K562 (cell line): Measurements from ENCODE around the gene YWHAB. TPM values are rescaled to one million over a fixed set of nuclear protein-coding genes. Genes with fewer than 3 reads are reported as not detected.

Source experiments
- ATAC-seq: fragments of 200-7000 bp; cut with Tn5 transposase; 3 replicates; pipeline ENCODE4 v1.9.1; 2020; ENCODE audit warnings: moderate library complexity
- BruUV-seq: library from RNA; stranded (reverse); fragments of 400-500 nt; replicated peaks from 2 replicates; lab custom pipeline; 2021; lab: Mats Ljungman, UMichigan
- CTCF ChIA-PET: fragments of 300-600 bp; formaldehyde crosslinking; extraction: SDS; loops from one replicate; lab custom pipeline; 2021; ENCODE audit warnings: low intra/inter-chr PET ratio; lab: Yijun Ruan, JAX
- POLR2A ChIA-PET: fragments of 300-600, 350-650 bp; sonication (Branson Sonifier 250); formaldehyde crosslinking; extraction: SDS; loops from one replicate; lab custom pipeline; 2021; ENCODE audit warnings: antibody characterized with exemption, inconsistent platforms; lab: Yijun Ruan, JAX
- DNase-seq, 4 experiments: peaks; one replicate each; pipeline versions ENCODE4 v3.0.0 to v3.0.0-alpha.2; 2011 to 2018; ENCODE audit warnings: low spot score in 3 of 4, mixed read lengths in 3 of 4; ENCODE audit errors: extremely low read depth in 1 of 4
- FAIRE-seq: peaks from 2 replicates; lab custom pipeline; 2011; peaks lifted over from hg19 to GRCh38; lab: Jason Lieb, UNC
- H2AFZ ChIP-seq: 2 replicates; pipeline ENCODE4 v1.6.0; 2011; ENCODE audit warnings: low read depth, low read length, control low read depth, inconsistent platforms
- H3K27ac ChIP-seq: fragments of 200-600 bp; 3 replicates; pipeline ENCODE4 v1.8.0; 2011; ENCODE audit warnings: low read depth, mild to moderate bottlenecking, control low read depth, inconsistent platforms, low read length, moderate library complexity, mixed read lengths; ENCODE audit errors: extremely low read depth
- H3K27me3 ChIP-seq, 2 experiments: fragments of 300-600 bp in 1 of 2; 2 replicates in 1 of 2; 3 replicates in 1 of 2; pipeline versions ENCODE4 v1.6.0 to v1.8.0; 2011; ENCODE audit warnings: inconsistent platforms in 2 of 2, low read length in 2 of 2, mild to moderate bottlenecking in 1 of 2, mixed read lengths in 1 of 2, moderate library complexity in 1 of 2; ENCODE audit not compliant: control insufficient read depth in 2 of 2, insufficient read depth in 2 of 2
- H3K36me3 ChIP-seq: fragments of 300-600 bp; 3 replicates; pipeline ENCODE4 v1.8.0; 2011; ENCODE audit warnings: mild to moderate bottlenecking, low read length, inconsistent platforms; ENCODE audit not compliant: control insufficient read depth, insufficient read depth
- H3K4me1 ChIP-seq, 2 experiments: fragments of 200-600 bp in 1 of 2; replicated peaks in 1 of 2; 2 replicates in 1 of 2; 3 replicates in 1 of 2; pipeline versions ENCODE4 v1.5.1 to v1.8.0; 2011; ENCODE audit warnings: inconsistent platforms in 2 of 2, low read length in 2 of 2, mild to moderate bottlenecking in 1 of 2, mixed read lengths in 1 of 2, moderate library complexity in 1 of 2; ENCODE audit not compliant: control insufficient read depth in 2 of 2, insufficient read depth in 2 of 2
- H3K4me2 ChIP-seq: 2 replicates; pipeline ENCODE4 v1.6.1; 2011; ENCODE audit warnings: low read length, control low read depth, inconsistent platforms, mixed read lengths; ENCODE audit not compliant: insufficient read depth
- H3K4me3 ChIP-seq: fragments of 200-600 bp; sonication (generic), shearing (Covaris generic); 2 replicates; pipeline ENCODE4 v1.5.1; 2016; ENCODE audit warnings: control low read depth, inconsistent platforms
- H3K79me2 ChIP-seq: fragments of 200-600 bp; 3 replicates; pipeline ENCODE4 v1.8.0; 2011; ENCODE audit warnings: low read length, inconsistent platforms; ENCODE audit not compliant: control insufficient read depth, insufficient read depth
- H3K9ac ChIP-seq, 2 experiments: 2 replicates each; pipeline versions ENCODE4 v1.6.0 to v1.6.1; 2011; ENCODE audit warnings: low read depth in 2 of 2, low read length in 2 of 2, control low read depth in 1 of 2, inconsistent platforms in 1 of 2, mild to moderate bottlenecking in 1 of 2, mixed read lengths in 1 of 2; ENCODE audit not compliant: insufficient read depth in 1 of 2
- H3K9me1 ChIP-seq: one replicate; pipeline ENCODE4 v1.6.0; 2011; ENCODE audit warnings: inconsistent platforms, mild to moderate bottlenecking, low read length, moderate library complexity; ENCODE audit not compliant: control insufficient read depth, insufficient read depth
- H3K9me3 ChIP-seq: replicated peaks from 2 replicates; pipeline ENCODE4 v1.5.1; 2011; ENCODE audit warnings: low read depth, low read length, inconsistent platforms; ENCODE audit not compliant: control insufficient read depth, insufficient read depth
- H4K20me1 ChIP-seq: replicated peaks from 2 replicates; pipeline ENCODE4 v1.6.1; 2011; ENCODE audit warnings: low read length, inconsistent platforms, mixed read lengths; ENCODE audit not compliant: control insufficient read depth, insufficient read depth
- CBX2 ChIP-seq: fragments of 200-600 bp; sonication (generic); IDR thresholded peaks from one replicate; pipeline ENCODE4 v1.6.1; 2012; ENCODE audit warnings: mild to moderate bottlenecking, low read length, inconsistent platforms; ENCODE audit not compliant: insufficient read depth, poor library complexity, severe bottlenecking
- DNMT1 ChIP-seq: fragments of 450-650 bp; IDR thresholded peaks from 2 replicates; pipeline ENCODE4 v1.6.1; 2016; ENCODE audit warnings: antibody characterized with exemption, mild to moderate bottlenecking
- ELF4 ChIP-seq: fragments of 450-650 bp; formaldehyde crosslinking; IDR thresholded peaks from 2 replicates; pipeline ENCODE4 v1.4.0; 2022; ENCODE audit warnings: missing genetic modification characterization
- GTF2F1 ChIP-seq: IDR thresholded peaks from 2 replicates; pipeline ENCODE4 v1.6.1; 2011; ENCODE audit warnings: low read depth, low read length, improper control_type of control experiment
- HMG20B ChIP-seq: fragments of 250-450 bp; sonication (Bioruptor Pico); IDR thresholded peaks from 2 replicates; pipeline ENCODE4 v1.5.0; 2021; ENCODE audit warnings: mild to moderate bottlenecking
- HMGN3 ChIP-seq: IDR thresholded peaks from 2 replicates; pipeline ENCODE4 v1.6.1; 2011; ENCODE audit warnings: borderline replicate concordance, low read depth, mild to moderate bottlenecking, mixed read lengths, low read length; ENCODE audit not compliant: insufficient read length; ENCODE audit errors: extremely low read depth
- ILK ChIP-seq: fragments of 450-650 bp; IDR thresholded peaks from 2 replicates; pipeline ENCODE4 v1.6.1; 2016; ENCODE audit warnings: missing genetic modification characterization, low read depth, mild to moderate bottlenecking, missing compliant biosample characterization, moderate library complexity, borderline replicate concordance
- KDM2B ChIP-seq: fragments of 250-450 bp; sonication (Bioruptor Pico); IDR thresholded peaks from 2 replicates; pipeline ENCODE4 v1.8.0; 2021; ENCODE audit warnings: mild to moderate bottlenecking, moderate library complexity
- MEF2D ChIP-seq: conservative IDR thresholded peaks from 2 replicates; pipeline ENCODE4 v1.6.1; 2016; ENCODE audit warnings: low read depth, missing genetic modification characterization, missing compliant biosample characterization
- MTA1 ChIP-seq: fragments of 450-650 bp; IDR thresholded peaks from 2 replicates; pipeline ENCODE4 v1.6.1; 2017; ENCODE audit warnings: borderline replicate concordance
- NFIC ChIP-seq: fragments of 450-650 bp; IDR thresholded peaks from 2 replicates; pipeline ENCODE4 v1.6.1; 2017; ENCODE audit warnings: mild to moderate bottlenecking, inconsistent platforms
- SETDB1 ChIP-seq: IDR thresholded peaks from one replicate; pipeline ENCODE4 v1.6.1; 2012; ENCODE audit warnings: low read length, control low read depth, inconsistent platforms
- SNRNP70 ChIP-seq: fragments of 200-400 bp; formaldehyde crosslinking; optimal IDR thresholded peaks from 2 replicates; pipeline ENCODE3; 2017; ENCODE audit warnings: low read depth, low read length
- SOX6 ChIP-seq: fragments of 450-650 bp; IDR thresholded peaks from 2 replicates; pipeline ENCODE4 v1.6.1; 2014; ENCODE audit warnings: mild to moderate bottlenecking
- TBL1XR1 ChIP-seq, 2 experiments: IDR thresholded peaks; 2 replicates each; pipeline ENCODE4 v1.6.1; 2012; ENCODE audit warnings: improper control_type of control experiment in 2 of 2, low read length in 2 of 2, mild to moderate bottlenecking in 1 of 2
- TCF3 ChIP-seq: sonication (generic); formaldehyde crosslinking; IDR thresholded peaks from 2 replicates; pipeline ENCODE4 v1.4.0; 2020; ENCODE audit warnings: mild to moderate bottlenecking, missing genetic modification reagents
- TEAD2 ChIP-seq: fragments of 450-650 bp; IDR thresholded peaks from 2 replicates; pipeline ENCODE4 v1.6.1; 2016; ENCODE audit warnings: missing genetic modification characterization, control low read depth, missing compliant biosample characterization
- ZNF175 ChIP-seq: fragments of 200-800 bp; sonication (Bioruptor generic); IDR thresholded peaks from 2 replicates; pipeline ENCODE4 v1.6.1; 2016; ENCODE audit warnings: low read depth, mild to moderate bottlenecking, missing genetic modification characterization, missing compliant biosample characterization
- ZNF282 ChIP-seq: sonication (generic); formaldehyde crosslinking; IDR thresholded peaks from 2 replicates; pipeline ENCODE4 v1.8.1; 2023; ENCODE audit warnings: missing genetic modification reagents
- ZNF444 ChIP-seq: fragments of 250-450 bp; sonication (Bioruptor Pico); IDR thresholded peaks from 2 replicates; pipeline ENCODE4 v1.4.0; 2020; ENCODE audit warnings: mild to moderate bottlenecking, moderate library complexity
- ZSCAN32 ChIP-seq: fragments of 450-650 bp; formaldehyde crosslinking; IDR thresholded peaks from 2 replicates; pipeline ENCODE4 v1.4.0; 2020; ENCODE audit warnings: mild to moderate bottlenecking, moderate library complexity
- WGBS: fragments of 100-300 bp; shearing (Covaris generic); methylation state at CpG from one replicate; pipeline ENCODE4 v1.1.6; 2016; ENCODE audit warnings: low coverage, mixed read lengths; ENCODE audit not compliant: insufficient coverage; ENCODE audit errors: missing lambda C conversion rate; 5-methylcytosine and 5-hydroxymethylcytosine counted together
- in situ Hi-C: fragments of 300-500 bp; cut with MboI; formaldehyde crosslinking; loops from 4 replicates; pipeline ENCODE4 v1.15.0; 2018; ENCODE audit warnings: inconsistent platforms, mixed read lengths
- intact Hi-C: fragments of 100-400 bp; cut with micrococcal nuclease; formaldehyde crosslinking; loops from 2 replicates; pipeline ENCODE4 v1.14.2; 2022
- polyA plus RNA-seq, 8 experiments: library from polyadenylated mRNA; depleted of rRNA in 4 of 8; stranded (reverse) in 5 of 8; unstranded in 3 of 8; fragments of >200 nt; fragmentation: Nextera tagmentation in 2 of 8; fragmentation: Illumina TruSeq in 1 of 8; extraction: Ambion mirVana in 2 of 8; extraction: Trizol in 1 of 8; gene quantifications; 2 replicates each; pipeline versions ENCODE4 v1.2.1 to v1.2.3, GENCODE V29; 2011 to 2014; ENCODE audit warnings: inconsistent platforms in 1 of 8, missing spikeins in 1 of 8
- total RNA-seq, 7 experiments: library from RNA; depleted of rRNA in 6 of 7; stranded (reverse); fragments of >200 nt in 6 of 7; fragmentation: Illumina TruSeq in 2 of 7; extraction: Trizol in 2 of 7; gene quantifications; 2 replicates each; pipeline versions ENCODE4 v1.2.1 to v1.2.3, GENCODE V29; 2011 to 2021; ENCODE audit warnings: low replicate concordance in 1 of 7
- TF ChIP-seq, protein P1 (sequence below): sonication (generic); formaldehyde crosslinking; IDR thresholded peaks from 2 replicates; pipeline ENCODE4 v1.9.0; 2022; ENCODE audit warnings: mild to moderate bottlenecking, missing genetic modification reagents
- TF ChIP-seq, protein P2 (sequence below), 2 experiments: IDR thresholded peaks; 2 replicates each; pipeline ENCODE4 v1.6.1; 2012; ENCODE audit warnings: improper control_type of control experiment in 2 of 2, low read depth in 2 of 2, low read length in 2 of 2, borderline replicate concordance in 1 of 2

YWHAB gene
- total and polyA plus RNA-seq, 9 of the 15 experiments (the other 6 are each of a cell fraction or from before 2014, with no cell fraction given): 60.6 to 185 (median 96.1) TPM

GRCh38 chr20:44884907-44885391 lies 556 bp upstream of the YWHAB start:
- no peaks in the 10 kb centered on the region for H3K9me3 ChIP-seq
- intact Hi-C loops (no loop called here), in situ Hi-C loops (no loop called here)
- peaks cover 47% of the 10 kb centered on the region for H3K79me2 ChIP-seq
- H3K4me1 ChIP-seq: peaks cover 8 to 23% of the 10 kb centered on the region in 2 experiments
- WGBS: 21% methylated on average over 10 of the region's 14 CpGs
- FAIRE-seq (no peak), DNase-seq (no peak), ATAC-seq (no peak)
- H3K9ac ChIP-seq: peak overlapping the region; percentile 44 to 86
- peak overlapping the region; percentile 92 for H2AFZ ChIP-seq
- TSS peak; percentile 83 for BruUV-seq
- ChIA-PET POLR2A (interaction anchor here (0.7 to 1.1 kb wide), 7 partner anchors 8 to 941 kb away, joined by 3 to 7 read pairs (median 5); partner anchors contain the start of gene PABPC1L), CTCF (interaction anchor here (1.3 kb wide), 1 partner anchor 25 kb away, joined by 3 read pairs; the partner anchor contains the start of gene PABPC1L)
- H3K27me3 ChIP-seq: no peaks in the 10 kb centered on the region
- H3K36me3 ChIP-seq: peaks cover 33% of the 10 kb centered on the region
- no peaks in the 10 kb centered on the region for H3K9me1 ChIP-seq
- H3K27ac ChIP-seq: peak overlapping the region; percentile 50; the same call in 1 of the 3 replicates
- peaks cover 23% of the 10 kb centered on the region for H4K20me1 ChIP-seq
- H3K4me3 ChIP-seq: peak overlapping the region; percentile 93
- peak overlapping the region; percentile 83 for H3K4me2 ChIP-seq
- TF ChIP-seq MTA1 (no peak), ZNF175 (CRISPR knock-in tag) (no peak), ZSCAN32 (CRISPR knock-in tag) (no peak), HMG20B (CRISPR knock-in tag) (no peak), DNMT1 (no peak), HMGN3 (no peak), TEAD2 (tag) (no peak), TCF3 (0 out of 2 replicates have a peak, but pooled peaks have one; percentile 4), KDM2B (CRISPR knock-in tag) (no peak), SETDB1 (no peak), SNRNP70 (no peak), ELF4 (CRISPR knock-in tag) (no peak), SOX6 (no peak), TBL1XR1 (IDR thresholded peaks at IDR 0.05; ENCODE audit: low read length in 2 of 2) (no peak), GTF2F1 (no peak), ZNF444 (CRISPR knock-in tag) (no peak), CBX2 (no peak), NFIC (peak; percentile 79; the same call in 1 of the 2 replicates), ILK (tag) (no peak), MEF2D (tag) (no peak), ZNF282 (no peak)
- TF ChIP-seq, protein P1, sequence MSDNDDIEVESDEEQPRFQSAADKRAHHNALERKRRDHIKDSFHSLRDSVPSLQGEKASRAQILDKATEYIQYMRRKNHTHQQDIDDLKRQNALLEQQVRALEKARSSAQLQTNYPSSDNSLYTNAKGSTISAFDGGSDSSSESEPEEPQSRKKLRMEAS: no peak
- TF ChIP-seq, protein P2, sequence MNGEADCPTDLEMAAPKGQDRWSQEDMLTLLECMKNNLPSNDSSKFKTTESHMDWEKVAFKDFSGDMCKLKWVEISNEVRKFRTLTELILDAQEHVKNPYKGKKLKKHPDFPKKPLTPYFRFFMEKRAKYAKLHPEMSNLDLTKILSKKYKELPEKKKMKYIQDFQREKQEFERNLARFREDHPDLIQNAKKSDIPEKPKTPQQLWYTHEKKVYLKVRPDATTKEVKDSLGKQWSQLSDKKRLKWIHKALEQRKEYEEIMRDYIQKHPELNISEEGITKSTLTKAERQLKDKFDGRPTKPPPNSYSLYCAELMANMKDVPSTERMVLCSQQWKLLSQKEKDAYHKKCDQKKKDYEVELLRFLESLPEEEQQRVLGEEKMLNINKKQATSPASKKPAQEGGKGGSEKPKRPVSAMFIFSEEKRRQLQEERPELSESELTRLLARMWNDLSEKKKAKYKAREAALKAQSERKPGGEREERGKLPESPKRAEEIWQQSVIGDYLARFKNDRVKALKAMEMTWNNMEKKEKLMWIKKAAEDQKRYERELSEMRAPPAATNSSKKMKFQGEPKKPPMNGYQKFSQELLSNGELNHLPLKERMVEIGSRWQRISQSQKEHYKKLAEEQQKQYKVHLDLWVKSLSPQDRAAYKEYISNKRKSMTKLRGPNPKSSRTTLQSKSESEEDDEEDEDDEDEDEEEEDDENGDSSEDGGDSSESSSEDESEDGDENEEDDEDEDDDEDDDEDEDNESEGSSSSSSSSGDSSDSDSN (IDR thresholded peaks at IDR 0.05; ENCODE audit: borderline replicate concordance in 1 of 2, low read depth in 2 of 2, low read length in 2 of 2): no peak
